K562 (cell line): ENCODE data around the gene SRBD1. TPM values are rescaled to one million over a fixed set of nuclear protein-coding genes. Genes with fewer than 3 reads are reported as not detected.

Experiments
- ATAC-seq: fragments of 200-7000 bp; cut with Tn5 transposase; 3 replicates; pipeline ENCODE4 v1.9.1; 2020; ENCODE audit warnings: moderate library complexity
- BruUV-seq: library from RNA; stranded (reverse); fragments of 400-500 nt; replicated peaks from 2 replicates; lab custom pipeline; 2021; lab: Mats Ljungman, UMichigan
- CTCF ChIA-PET: fragments of 300-600 bp; formaldehyde crosslinking; extraction: SDS; loops from one replicate; lab custom pipeline; 2021; ENCODE audit warnings: low intra/inter-chr PET ratio; lab: Yijun Ruan, JAX
- POLR2A ChIA-PET: fragments of 300-600, 350-650 bp; sonication (Branson Sonifier 250); formaldehyde crosslinking; extraction: SDS; loops from one replicate; lab custom pipeline; 2021; ENCODE audit warnings: antibody characterized with exemption, inconsistent platforms; lab: Yijun Ruan, JAX
- DNase-seq, 4 experiments: peaks; one replicate each; pipeline versions ENCODE4 v3.0.0 to v3.0.0-alpha.2; 2011 to 2018; ENCODE audit warnings: low spot score in 3 of 4, mixed read lengths in 3 of 4; ENCODE audit errors: extremely low read depth in 1 of 4
- FAIRE-seq: peaks from 2 replicates; lab custom pipeline; 2011; peaks lifted over from hg19 to GRCh38; lab: Jason Lieb, UNC
- H2AFZ ChIP-seq: 2 replicates; pipeline ENCODE4 v1.6.0; 2011; ENCODE audit warnings: low read depth, low read length, control low read depth, inconsistent platforms
- H3K27ac ChIP-seq: fragments of 200-600 bp; 3 replicates; pipeline ENCODE4 v1.8.0; 2011; ENCODE audit warnings: low read depth, mild to moderate bottlenecking, control low read depth, inconsistent platforms, low read length, moderate library complexity, mixed read lengths; ENCODE audit errors: extremely low read depth
- H3K27me3 ChIP-seq, 2 experiments: fragments of 300-600 bp in 1 of 2; 2 replicates in 1 of 2; 3 replicates in 1 of 2; pipeline versions ENCODE4 v1.6.0 to v1.8.0; 2011; ENCODE audit warnings: inconsistent platforms in 2 of 2, low read length in 2 of 2, mild to moderate bottlenecking in 1 of 2, mixed read lengths in 1 of 2, moderate library complexity in 1 of 2; ENCODE audit not compliant: control insufficient read depth in 2 of 2, insufficient read depth in 2 of 2
- H3K36me3 ChIP-seq: fragments of 300-600 bp; 3 replicates; pipeline ENCODE4 v1.8.0; 2011; ENCODE audit warnings: mild to moderate bottlenecking, low read length, inconsistent platforms; ENCODE audit not compliant: control insufficient read depth, insufficient read depth
- H3K4me1 ChIP-seq, 2 experiments: fragments of 200-600 bp in 1 of 2; replicated peaks in 1 of 2; 2 replicates in 1 of 2; 3 replicates in 1 of 2; pipeline versions ENCODE4 v1.5.1 to v1.8.0; 2011; ENCODE audit warnings: inconsistent platforms in 2 of 2, low read length in 2 of 2, mild to moderate bottlenecking in 1 of 2, mixed read lengths in 1 of 2, moderate library complexity in 1 of 2; ENCODE audit not compliant: control insufficient read depth in 2 of 2, insufficient read depth in 2 of 2
- H3K4me2 ChIP-seq: 2 replicates; pipeline ENCODE4 v1.6.1; 2011; ENCODE audit warnings: low read length, control low read depth, inconsistent platforms, mixed read lengths; ENCODE audit not compliant: insufficient read depth
- H3K4me3 ChIP-seq: fragments of 200-600 bp; sonication (generic), shearing (Covaris generic); 2 replicates; pipeline ENCODE4 v1.5.1; 2016; ENCODE audit warnings: control low read depth, inconsistent platforms
- H3K79me2 ChIP-seq: fragments of 200-600 bp; 3 replicates; pipeline ENCODE4 v1.8.0; 2011; ENCODE audit warnings: low read length, inconsistent platforms; ENCODE audit not compliant: control insufficient read depth, insufficient read depth
- H3K9ac ChIP-seq, 2 experiments: 2 replicates each; pipeline versions ENCODE4 v1.6.0 to v1.6.1; 2011; ENCODE audit warnings: low read depth in 2 of 2, low read length in 2 of 2, control low read depth in 1 of 2, inconsistent platforms in 1 of 2, mild to moderate bottlenecking in 1 of 2, mixed read lengths in 1 of 2; ENCODE audit not compliant: insufficient read depth in 1 of 2
- H3K9me1 ChIP-seq: one replicate; pipeline ENCODE4 v1.6.0; 2011; ENCODE audit warnings: inconsistent platforms, mild to moderate bottlenecking, low read length, moderate library complexity; ENCODE audit not compliant: control insufficient read depth, insufficient read depth
- H3K9me3 ChIP-seq: replicated peaks from 2 replicates; pipeline ENCODE4 v1.5.1; 2011; ENCODE audit warnings: low read depth, low read length, inconsistent platforms; ENCODE audit not compliant: control insufficient read depth, insufficient read depth
- H4K20me1 ChIP-seq: replicated peaks from 2 replicates; pipeline ENCODE4 v1.6.1; 2011; ENCODE audit warnings: low read length, inconsistent platforms, mixed read lengths; ENCODE audit not compliant: control insufficient read depth, insufficient read depth
- CBFA2T2 ChIP-seq: fragments of 450-650 bp; conservative IDR thresholded peaks from 2 replicates; pipeline ENCODE4 v1.6.1; 2017; ENCODE audit warnings: mild to moderate bottlenecking
- IRF1 ChIP-seq: sonication (generic); formaldehyde crosslinking; IDR thresholded peaks from 2 replicates; pipeline ENCODE4 v1.8.0; 2022; ENCODE audit warnings: missing genetic modification reagents, mild to moderate bottlenecking, borderline replicate concordance
- JUN ChIP-seq, 2 experiments: sonication (generic) in 1 of 2; formaldehyde crosslinking in 1 of 2; IDR thresholded peaks; 2 replicates each; pipeline versions ENCODE4 v1.6.1 to v1.8.0; 2012 to 2022; ENCODE audit warnings: borderline replicate concordance in 2 of 2, mild to moderate bottlenecking in 2 of 2, improper control_type of control experiment in 1 of 2, low read depth in 1 of 2, low read length in 1 of 2, missing genetic modification reagents in 1 of 2
- MNT ChIP-seq, 2 experiments: fragments of 450-650 bp; conservative IDR thresholded peaks; 2 replicates each; pipeline ENCODE4 v1.6.1; 2017; ENCODE audit warnings: mild to moderate bottlenecking in 2 of 2, moderate library complexity in 2 of 2
- NFE2L1 ChIP-seq: fragments of 450-650 bp; IDR thresholded peaks from 2 replicates; pipeline ENCODE4 v1.6.1; 2016; ENCODE audit warnings: missing genetic modification characterization, low read depth, mild to moderate bottlenecking, missing compliant biosample characterization, moderate library complexity, borderline replicate concordance
- NR4A1 ChIP-seq, 2 experiments: fragments of 250-450 bp in 1 of 2; fragments of 450-650 bp in 1 of 2; sonication (Bioruptor Pico) in 1 of 2; IDR thresholded peaks; 2 replicates each; pipeline versions ENCODE4 v1.4.0 to v1.6.1; 2016 to 2020; ENCODE audit warnings: mild to moderate bottlenecking in 2 of 2, missing compliant biosample characterization in 1 of 2, missing genetic modification characterization in 1 of 2, moderate library complexity in 1 of 2
- POLR2AphosphoS2 ChIP-seq: IDR thresholded peaks from 2 replicates; pipeline ENCODE4 v1.6.1; 2012; ENCODE audit warnings: low read length, improper control_type of control experiment
- RBM34 ChIP-seq: fragments of 200-400 bp; formaldehyde crosslinking; IDR thresholded peaks from 2 replicates; pipeline ENCODE4 v1.6.1; 2018; ENCODE audit warnings: low read length, borderline replicate concordance; ENCODE audit not compliant: insufficient read depth
- SAFB2 ChIP-seq: fragments of 200-400 bp; formaldehyde crosslinking; IDR thresholded peaks from 2 replicates; pipeline ENCODE4 v1.6.1; 2018; ENCODE audit warnings: borderline replicate concordance, low read length, low read depth, moderate library complexity; ENCODE audit not compliant: severe bottlenecking
- TBP ChIP-seq: optimal IDR thresholded peaks from 2 replicates; pipeline ENCODE3; 2011; ENCODE audit warnings: low read depth, low read length, improper control_type of control experiment
- ZNF431 ChIP-seq: sonication (generic); formaldehyde crosslinking; IDR thresholded peaks from 2 replicates; pipeline ENCODE4 v1.8.0; 2022; ENCODE audit warnings: mild to moderate bottlenecking, missing genetic modification reagents
- WGBS: fragments of 100-300 bp; shearing (Covaris generic); methylation state at CpG from one replicate; pipeline ENCODE4 v1.1.6; 2016; ENCODE audit warnings: low coverage, mixed read lengths; ENCODE audit not compliant: insufficient coverage; ENCODE audit errors: missing lambda C conversion rate; 5-methylcytosine and 5-hydroxymethylcytosine counted together
- in situ Hi-C: fragments of 300-500 bp; cut with MboI; formaldehyde crosslinking; loops from 4 replicates; pipeline ENCODE4 v1.15.0; 2018; ENCODE audit warnings: inconsistent platforms, mixed read lengths
- intact Hi-C: fragments of 100-400 bp; cut with micrococcal nuclease; formaldehyde crosslinking; loops from 2 replicates; pipeline ENCODE4 v1.14.2; 2022
- polyA plus RNA-seq, 8 experiments: library from polyadenylated mRNA; depleted of rRNA in 4 of 8; stranded (reverse) in 5 of 8; unstranded in 3 of 8; fragments of >200 nt; fragmentation: Nextera tagmentation in 2 of 8; fragmentation: Illumina TruSeq in 1 of 8; extraction: Ambion mirVana in 2 of 8; extraction: Trizol in 1 of 8; gene quantifications; 2 replicates each; pipeline versions ENCODE4 v1.2.1 to v1.2.3, GENCODE V29; 2011 to 2014; ENCODE audit warnings: inconsistent platforms in 1 of 8, missing spikeins in 1 of 8
- total RNA-seq, 7 experiments: library from RNA; depleted of rRNA in 6 of 7; stranded (reverse); fragments of >200 nt in 6 of 7; fragmentation: Illumina TruSeq in 2 of 7; extraction: Trizol in 2 of 7; gene quantifications; 2 replicates each; pipeline versions ENCODE4 v1.2.1 to v1.2.3, GENCODE V29; 2011 to 2021; ENCODE audit warnings: low replicate concordance in 1 of 7
- TF ChIP-seq, protein P1 (sequence below): fragments of 450-650 bp; IDR thresholded peaks from 2 replicates; pipeline ENCODE4 v1.7.0; 2016; ENCODE audit warnings: borderline replicate concordance
- TF ChIP-seq, protein P2 (sequence below): sonication (generic); formaldehyde crosslinking; IDR thresholded peaks from 2 replicates; pipeline ENCODE4 v1.8.0; 2023; ENCODE audit warnings: mild to moderate bottlenecking, missing genetic modification reagents

SRBD1 gene
- total and polyA plus RNA-seq, 9 of the 15 experiments (the other 6 are each of a cell fraction or from before 2014, with no cell fraction given) = 6.9 to 23.2 (median 14.7) TPM

GRCh38 chr2:45596761-45597160, 14.3 kb downstream of the SRBD1 start (continued):
- TF ChIP-seq IRF1 (CRISPR knock-in tag) (no peak), ZNF431 (CRISPR knock-in tag) (no peak), TBP (no peak)
- TF ChIP-seq, protein P1, sequence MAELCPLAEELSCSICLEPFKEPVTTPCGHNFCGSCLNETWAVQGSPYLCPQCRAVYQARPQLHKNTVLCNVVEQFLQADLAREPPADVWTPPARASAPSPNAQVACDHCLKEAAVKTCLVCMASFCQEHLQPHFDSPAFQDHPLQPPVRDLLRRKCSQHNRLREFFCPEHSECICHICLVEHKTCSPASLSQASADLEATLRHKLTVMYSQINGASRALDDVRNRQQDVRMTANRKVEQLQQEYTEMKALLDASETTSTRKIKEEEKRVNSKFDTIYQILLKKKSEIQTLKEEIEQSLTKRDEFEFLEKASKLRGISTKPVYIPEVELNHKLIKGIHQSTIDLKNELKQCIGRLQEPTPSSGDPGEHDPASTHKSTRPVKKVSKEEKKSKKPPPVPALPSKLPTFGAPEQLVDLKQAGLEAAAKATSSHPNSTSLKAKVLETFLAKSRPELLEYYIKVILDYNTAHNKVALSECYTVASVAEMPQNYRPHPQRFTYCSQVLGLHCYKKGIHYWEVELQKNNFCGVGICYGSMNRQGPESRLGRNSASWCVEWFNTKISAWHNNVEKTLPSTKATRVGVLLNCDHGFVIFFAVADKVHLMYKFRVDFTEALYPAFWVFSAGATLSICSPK = no peak

GRCh38 chr2:45595721-45596435, 15.2 kb downstream of the SRBD1 start:
- FAIRE-seq = peak; percentile 49
- H3K4me2 ChIP-seq = no peak overlapping the region
- WGBS = 86% methylated on average over 4 of the region's 4 CpGs
- no peak for DNase-seq
- H3K36me3 ChIP-seq = peaks cover 86% of the 10 kb centered on the region
- no peak for ATAC-seq
- CTCF ChIA-PET = no interaction called here
- H3K9me3 ChIP-seq = no peaks in the 10 kb centered on the region
- no peak overlapping the region for H3K9ac ChIP-seq
- no peak overlapping the region for H3K27ac ChIP-seq
- in situ Hi-C loops (no loop called here), intact Hi-C loops (no loop called here)
- H3K4me1 ChIP-seq = peaks cover 0 to 10% of the 10 kb centered on the region in 2 experiments; a peak in 3 of 5 replicates
- H3K79me2 ChIP-seq = peaks cover 37% of the 10 kb centered on the region
- H3K4me3 ChIP-seq = no peak overlapping the region
- no peaks in the 10 kb centered on the region for H3K27me3 ChIP-seq
- POLR2A ChIA-PET = no interaction called here
- H4K20me1 ChIP-seq = no peaks in the 10 kb centered on the region
- no peaks in the 10 kb centered on the region for H3K9me1 ChIP-seq
- BruUV-seq = no TSS peak
- H2AFZ ChIP-seq = no peak overlapping the region
- no peak for TF ChIP-seq NR4A1 (CRISPR knock-in tag; IDR thresholded peaks at IDR 0.05)
- TF ChIP-seq NR4A1 (tag; IDR thresholded peaks at IDR 0.05) = no peak
- TF ChIP-seq CBFA2T2 = no peak
- TF ChIP-seq NFE2L1 (tag) = no peak
- no peak for TF ChIP-seq SAFB2
- TF ChIP-seq, protein P2, sequence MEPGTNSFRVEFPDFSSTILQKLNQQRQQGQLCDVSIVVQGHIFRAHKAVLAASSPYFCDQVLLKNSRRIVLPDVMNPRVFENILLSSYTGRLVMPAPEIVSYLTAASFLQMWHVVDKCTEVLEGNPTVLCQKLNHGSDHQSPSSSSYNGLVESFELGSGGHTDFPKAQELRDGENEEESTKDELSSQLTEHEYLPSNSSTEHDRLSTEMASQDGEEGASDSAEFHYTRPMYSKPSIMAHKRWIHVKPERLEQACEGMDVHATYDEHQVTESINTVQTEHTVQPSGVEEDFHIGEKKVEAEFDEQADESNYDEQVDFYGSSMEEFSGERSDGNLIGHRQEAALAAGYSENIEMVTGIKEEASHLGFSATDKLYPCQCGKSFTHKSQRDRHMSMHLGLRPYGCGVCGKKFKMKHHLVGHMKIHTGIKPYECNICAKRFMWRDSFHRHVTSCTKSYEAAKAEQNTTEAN = no peak
- TF ChIP-seq POLR2AphosphoS2 = no peak
- TF ChIP-seq RBM34 = no peak
- no peak for TF ChIP-seq JUN (IDR thresholded peaks at IDR 0.05; ENCODE audit: borderline replicate concordance, low read depth, low read length)
- no peak for TF ChIP-seq JUN (CRISPR knock-in tag; IDR thresholded peaks at IDR 0.05; ENCODE audit: borderline replicate concordance)
- no peak for TF ChIP-seq MNT (conservative IDR thresholded peaks at IDR 0.05)
